Astrocyte (in vitro differentiated cells and primary cell): ENCODE data around the gene CNOT4.

Source experiments
- CTCF ChIP-seq: IDR thresholded peaks from 2 replicates; pipeline ENCODE4 v1.5.1; 2011; ENCODE audit warnings: low read depth, mild to moderate bottlenecking, inconsistent platforms, low read length, moderate library complexity; ENCODE audit not compliant: insufficient read depth
- EZH2 ChIP-seq: IDR thresholded peaks from 2 replicates; pipeline ENCODE4 v1.6.1; 2012; ENCODE audit warnings: mild to moderate bottlenecking, low read length, inconsistent platforms; ENCODE audit not compliant: insufficient read depth

DNA sequence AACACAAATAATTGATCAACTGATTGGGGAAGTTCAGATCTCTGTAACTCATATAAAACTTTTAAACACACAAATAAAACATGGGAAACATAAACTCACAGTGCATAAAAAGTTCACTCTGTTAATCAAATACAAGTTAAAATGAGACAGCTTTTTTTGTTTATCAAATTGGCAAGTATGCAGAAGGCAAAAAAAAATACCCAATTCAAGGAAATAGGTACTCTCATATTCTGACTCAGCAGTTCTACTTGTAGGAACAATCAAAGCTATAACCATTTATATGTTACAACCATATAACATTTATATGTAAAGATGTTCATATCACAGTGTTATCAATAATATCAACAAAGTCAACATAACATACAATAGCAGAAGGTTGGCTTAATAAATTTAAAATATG is 102.0 kb downstream of the CNOT4 start:
- TF ChIP-seq CTCF (no peak), EZH2 (no peak)
